GM10266 (cell line): ENCODE data around the gene SEMA3C.

ENCODE experiments used
- DNase-seq: peaks from one replicate; pipeline ENCODE4 v3.0.0; 2012; ENCODE audit errors: extremely low spot score
- TF ChIP-seq, protein P1 (sequence below): IDR thresholded peaks from 2 replicates; pipeline ENCODE4 v1.5.1; 2012; ENCODE audit warnings: mild to moderate bottlenecking, low read depth; ENCODE audit not compliant: control insufficient read depth, insufficient read depth; ENCODE audit errors: missing control alignments

Gene SEMA3C

GRCh38 chr7:80760292-80760691 lies 158.6 kb downstream of the SEMA3C start:
- TF ChIP-seq, protein P1, sequence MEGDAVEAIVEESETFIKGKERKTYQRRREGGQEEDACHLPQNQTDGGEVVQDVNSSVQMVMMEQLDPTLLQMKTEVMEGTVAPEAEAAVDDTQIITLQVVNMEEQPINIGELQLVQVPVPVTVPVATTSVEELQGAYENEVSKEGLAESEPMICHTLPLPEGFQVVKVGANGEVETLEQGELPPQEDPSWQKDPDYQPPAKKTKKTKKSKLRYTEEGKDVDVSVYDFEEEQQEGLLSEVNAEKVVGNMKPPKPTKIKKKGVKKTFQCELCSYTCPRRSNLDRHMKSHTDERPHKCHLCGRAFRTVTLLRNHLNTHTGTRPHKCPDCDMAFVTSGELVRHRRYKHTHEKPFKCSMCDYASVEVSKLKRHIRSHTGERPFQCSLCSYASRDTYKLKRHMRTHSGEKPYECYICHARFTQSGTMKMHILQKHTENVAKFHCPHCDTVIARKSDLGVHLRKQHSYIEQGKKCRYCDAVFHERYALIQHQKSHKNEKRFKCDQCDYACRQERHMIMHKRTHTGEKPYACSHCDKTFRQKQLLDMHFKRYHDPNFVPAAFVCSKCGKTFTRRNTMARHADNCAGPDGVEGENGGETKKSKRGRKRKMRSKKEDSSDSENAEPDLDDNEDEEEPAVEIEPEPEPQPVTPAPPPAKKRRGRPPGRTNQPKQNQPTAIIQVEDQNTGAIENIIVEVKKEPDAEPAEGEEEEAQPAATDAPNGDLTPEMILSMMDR: no peak
- DNase-seq: no peak

- TF ChIP-seq, protein P1: no peak
- no peak for DNase-seq
Observed at GRCh38 chr7:80752954-80753690, 165.7 kb downstream of the SEMA3C start.

DNA sequence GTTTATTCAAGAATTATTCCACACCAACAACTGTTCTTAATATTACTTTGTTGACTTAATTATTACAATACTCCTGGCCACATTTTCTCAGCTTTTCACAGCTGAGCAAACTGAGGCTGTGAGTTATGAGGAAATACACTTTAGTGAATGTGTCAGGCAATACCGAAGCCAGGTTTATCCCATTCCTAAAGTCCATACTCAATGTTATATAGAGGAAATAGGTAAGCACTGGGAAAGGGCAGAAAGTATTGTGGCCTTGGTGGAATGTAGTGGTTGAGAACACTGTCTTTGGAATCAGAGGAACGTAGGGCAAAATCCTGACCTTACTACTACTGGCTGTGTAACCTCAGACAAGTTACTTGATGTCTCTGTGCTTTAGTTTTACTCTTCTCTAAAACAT lies 169.6 kb downstream of the SEMA3C start:
- TF ChIP-seq, protein P1: no peak
- no peak for DNase-seq

DNA sequence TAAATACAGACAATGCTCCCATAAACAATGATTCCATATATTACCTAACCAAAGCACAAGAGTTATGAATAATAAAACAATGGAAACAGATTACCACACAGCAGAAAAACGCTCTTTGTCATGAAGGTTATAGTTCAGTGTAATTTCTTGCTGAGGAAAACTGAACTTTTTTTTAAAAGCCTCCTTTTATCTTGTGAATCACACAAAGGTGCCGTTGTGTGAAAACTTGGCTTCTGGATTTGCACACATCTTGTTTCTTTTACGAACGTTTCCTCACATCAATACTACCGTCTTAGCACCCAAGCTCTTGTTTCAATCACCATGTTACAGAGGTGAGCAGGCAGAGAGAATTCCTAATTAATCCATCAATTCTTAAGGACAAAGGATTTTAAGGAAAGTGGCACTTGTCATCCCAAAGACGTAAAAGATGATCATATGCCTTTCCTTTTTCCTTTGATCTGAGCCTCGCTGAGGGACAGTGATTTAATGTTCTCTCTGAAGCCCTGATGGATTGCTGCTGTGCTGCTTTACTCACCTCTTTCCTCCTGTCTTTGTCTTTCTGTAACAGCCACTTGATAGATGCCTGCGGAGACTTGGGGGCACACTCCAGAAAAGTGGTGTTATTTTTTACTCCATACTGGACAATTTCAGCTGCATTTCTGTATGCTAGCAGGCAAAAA lies 170.3 kb downstream of the SEMA3C start:
- TF ChIP-seq, protein P1: no peak
- no peak for DNase-seq

DNA sequence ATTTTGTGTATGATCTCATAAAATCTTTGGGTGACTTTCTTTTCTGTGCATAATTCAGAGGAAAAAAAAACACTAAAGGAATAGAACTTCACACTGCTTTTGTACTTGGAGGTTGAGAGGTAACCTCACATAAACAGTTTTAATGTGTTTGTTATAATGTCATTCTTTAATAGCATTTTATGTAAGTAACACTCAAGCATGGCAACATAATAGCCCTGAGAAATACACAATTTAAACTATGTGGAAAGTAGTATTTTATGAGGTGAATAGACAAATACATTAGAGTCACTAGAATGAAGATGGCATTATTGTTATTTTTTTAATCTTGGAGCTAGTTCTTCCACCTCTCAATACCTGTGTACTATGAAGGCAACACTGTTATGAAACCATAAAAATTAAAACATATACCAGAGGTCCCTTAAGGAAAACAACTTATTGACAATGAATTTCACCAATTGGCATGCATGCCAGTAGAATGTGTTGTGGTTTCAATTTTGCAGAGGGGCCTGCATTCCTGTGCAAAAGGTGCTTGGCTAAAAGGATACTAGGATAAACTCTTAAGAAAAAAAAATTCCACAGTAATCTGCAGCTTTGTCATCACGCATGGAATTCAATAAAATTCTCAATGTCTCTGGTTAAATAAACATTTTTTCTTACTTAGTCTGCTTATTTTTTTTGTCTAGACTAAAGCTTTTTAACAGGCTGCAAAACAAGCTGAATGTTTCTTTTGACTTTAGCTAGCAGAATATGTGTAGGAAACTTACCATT lies 177.9 kb downstream of the SEMA3C start:
- DNase-seq: no peak
- TF ChIP-seq, protein P1: no peak

DNA sequence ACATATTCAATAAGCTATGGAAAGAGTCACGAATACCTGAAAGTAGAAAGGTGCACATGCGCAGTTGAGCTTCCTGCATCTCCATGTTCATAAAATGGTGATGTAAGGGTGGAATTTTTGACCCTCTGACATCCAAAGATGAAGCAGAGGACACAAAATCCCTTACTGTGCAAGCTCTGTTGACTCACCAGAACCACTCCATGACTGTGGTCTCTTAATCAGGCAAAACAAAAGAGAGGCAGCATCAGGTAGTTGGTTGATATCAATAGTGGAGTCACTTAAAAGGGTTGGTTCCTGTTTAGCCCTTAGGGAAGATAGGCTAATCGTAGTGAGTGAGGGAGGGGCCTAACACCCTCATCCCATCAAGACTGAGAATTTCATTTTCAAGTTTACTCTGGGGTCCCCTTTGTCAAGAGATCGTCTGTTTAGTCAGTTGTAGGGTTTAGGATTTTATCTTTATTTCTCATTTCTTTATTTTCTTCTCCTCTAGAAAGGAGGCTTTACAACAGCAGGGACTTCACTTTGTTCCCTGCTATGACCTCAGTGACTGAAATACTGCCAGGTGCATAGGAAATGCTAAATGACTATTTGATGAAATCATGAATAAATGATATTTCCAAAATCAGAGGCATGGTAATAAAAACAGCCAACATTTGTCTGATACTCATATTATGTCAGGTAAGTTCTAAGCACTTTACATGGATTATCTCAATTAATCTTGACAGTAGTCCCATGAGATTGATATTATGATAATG lies 182.3 kb downstream of the SEMA3C start:
- DNase-seq: no peak
- TF ChIP-seq, protein P1: no peak
